Activated CD8-positive, alpha-beta T cell treated with anti-CD3 and anti-CD28 coated beads for 36 hours (primary cell): Measurements from ENCODE around the gene MBD3. TPM values are rescaled to one million over a fixed set of nuclear protein-coding genes. Genes with fewer than 3 reads are reported as not detected.

Experiments
- ATAC-seq: fragments of 200-7000 bp; cut with Tn5 transposase; one replicate; pipeline ENCODE4 v1.10.0; 2021; ENCODE audit warnings: mild to moderate bottlenecking, moderate library complexity
- CTCF ChIA-PET: fragments of 350-600 bp; sonication (Branson Sonifier 250); formaldehyde crosslinking; loops from one replicate; lab custom pipeline; 2021; ENCODE audit warnings: antibody characterized with exemption; lab: Charles Lee
- POLR2A ChIA-PET: fragments of 350-600 bp; sonication (Branson Sonifier 250); formaldehyde crosslinking; loops from one replicate; lab custom pipeline; 2021; ENCODE audit warnings: antibody characterized with exemption; lab: Charles Lee
- DNase-seq: peaks from one replicate; pipeline ENCODE4 v3.0.0-alpha.2; 2020
- H3K27ac Mint-ChIP-seq: one replicate; pipeline ENCODE4 v1.8.0; 2021; ENCODE audit warnings: mild to moderate bottlenecking, mixed read lengths
- H3K27me3 Mint-ChIP-seq: one replicate; pipeline ENCODE4 v1.8.0; 2021; ENCODE audit warnings: mixed read lengths
- H3K36me3 Mint-ChIP-seq: one replicate; pipeline ENCODE4 v1.8.0; 2021; ENCODE audit warnings: low read depth, mixed read lengths
- H3K4me1 Mint-ChIP-seq: one replicate; pipeline ENCODE4 v1.8.0; 2021; ENCODE audit warnings: low read depth, mixed read lengths
- H3K4me3 Mint-ChIP-seq: one replicate; pipeline ENCODE4 v1.8.0; 2021; ENCODE audit warnings: mild to moderate bottlenecking, moderate library complexity, mixed read lengths
- H3K9me3 Mint-ChIP-seq: one replicate; pipeline ENCODE4 v1.8.0; 2021; ENCODE audit warnings: mixed read lengths
- CTCF ChIP-seq: fragments of 200-600 bp; IDR thresholded peaks from one replicate; pipeline ENCODE4 v1.8.0; 2022; ENCODE audit warnings: antibody characterized with exemption, mild to moderate bottlenecking
- intact Hi-C: fragments of 100-400 bp; cut with micrococcal nuclease; formaldehyde crosslinking; loops from one replicate; pipeline ENCODE4 v1.10.0; 2022
- total RNA-seq, 2 experiments: library from RNA; stranded (reverse); gene quantifications; one replicate each; pipeline ENCODE4 v1.2.3, GENCODE V29; 2021

The MBD3 gene
- total RNA-seq, 2 experiments from 2014 or later: 87.8 to 92.5 TPM

GRCh38 chr19:1567116-1567847 is 25.4 kb downstream of the MBD3 start:
- Mint-ChIP-seq H3K36me3 (no peaks in the 10 kb centered on the region), H3K9me3 (no peaks in the 10 kb centered on the region), H3K4me1 (peaks cover 5% of the 10 kb centered on the region), H3K4me3 (peak overlapping the region; percentile 26), H3K27me3 (peaks cover 3% of the 10 kb centered on the region), H3K27ac (no peak overlapping the region)
- intact Hi-C loops: no loop called here
- TF ChIP-seq CTCF: no peak
- ATAC-seq (no peak), DNase-seq (no peak)
- POLR2A ChIA-PET: no interaction called here
- CTCF ChIA-PET: interaction anchor here (0.6 kb wide), 1 partner anchor 843 kb away, joined by 4 read pairs; no protein-coding TSS in a partner anchor

DNA sequence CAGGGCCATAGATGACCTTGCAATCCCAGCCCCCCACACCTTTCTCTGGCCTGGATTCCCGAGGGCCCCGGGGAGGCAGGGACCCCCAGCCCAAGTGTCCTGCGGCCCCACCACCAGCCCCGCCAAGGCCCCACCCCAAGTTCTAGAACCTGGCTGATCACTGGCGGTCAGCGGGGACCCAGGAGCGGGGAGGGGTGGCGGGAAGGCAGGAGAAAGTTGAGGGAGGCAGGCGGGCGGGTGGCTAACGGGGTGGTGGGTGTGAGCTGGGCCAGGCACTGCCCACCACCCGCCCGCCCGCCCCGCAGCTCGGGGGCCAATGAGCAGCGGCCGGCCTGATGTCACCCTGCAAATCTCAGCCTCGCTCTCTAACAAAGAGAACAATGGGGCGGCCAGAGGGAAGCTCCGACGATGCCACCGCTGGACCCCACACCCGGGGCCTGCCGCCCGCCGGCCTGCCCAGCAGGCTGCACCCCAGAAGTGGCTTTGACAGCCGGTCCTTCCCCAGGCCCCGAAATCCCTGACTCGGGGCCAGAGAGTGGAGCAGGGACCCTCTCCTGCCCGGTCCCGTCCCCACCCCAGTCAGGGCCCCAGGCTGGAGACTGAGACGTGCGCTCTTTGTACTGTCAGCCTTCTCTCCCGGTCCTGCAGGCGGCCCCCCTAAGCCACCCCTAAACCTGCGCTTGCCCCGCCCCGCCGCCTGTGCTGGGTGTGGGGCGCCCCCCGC is 26.1 kb downstream of the MBD3 start:
- Mint-ChIP-seq H3K36me3 (no peaks in the 10 kb centered on the region), H3K4me3 (no peak overlapping the region), H3K27me3 (peaks cover 3% of the 10 kb centered on the region), H3K27ac (no peak overlapping the region), H3K4me1 (peaks cover 5% of the 10 kb centered on the region), H3K9me3 (no peaks in the 10 kb centered on the region)
- ChIA-PET CTCF (no interaction called here), POLR2A (interaction anchor here (0.5 kb wide), 1 partner anchor 74 kb away, joined by 3 read pairs; no protein-coding TSS in a partner anchor)
- intact Hi-C loops: no loop called here
- no peak for ATAC-seq
- no peak for DNase-seq
- no peak for TF ChIP-seq CTCF

GRCh38 chr19:1563251-1563650 is 29.4 kb downstream of the MBD3 start:
- CTCF ChIA-PET: interaction anchor here (2.3 kb wide), 1 partner anchor 17 kb away, joined by 9 read pairs; no protein-coding TSS in a partner anchor
- H3K4me1 Mint-ChIP-seq: no peaks in the 10 kb centered on the region
- ATAC-seq (no peak), DNase-seq (no peak)
- H3K27me3 Mint-ChIP-seq: no peaks in the 10 kb centered on the region
- no peak for TF ChIP-seq CTCF
- intact Hi-C loops: no loop called here
- H3K27ac Mint-ChIP-seq: no peak overlapping the region
- H3K4me3 Mint-ChIP-seq: no peak overlapping the region
- no peaks in the 10 kb centered on the region for H3K36me3 Mint-ChIP-seq
- H3K9me3 Mint-ChIP-seq: no peaks in the 10 kb centered on the region
- POLR2A ChIA-PET: no interaction called here

GRCh38 chr19:1561236-1561842 is 31.3 kb downstream of the MBD3 start:
- Mint-ChIP-seq H3K36me3 (no peaks in the 10 kb centered on the region), H3K27ac (no peak overlapping the region), H3K9me3 (no peaks in the 10 kb centered on the region), H3K27me3 (no peaks in the 10 kb centered on the region), H3K4me3 (no peak overlapping the region), H3K4me1 (no peaks in the 10 kb centered on the region)
- intact Hi-C loops: no loop called here
- ChIA-PET CTCF (interaction anchor here (1.9 kb wide), 1 partner anchor 15 kb away, joined by 6 read pairs; no protein-coding TSS in a partner anchor), POLR2A (no interaction called here)
- no peak for DNase-seq
- TF ChIP-seq CTCF: no peak
- ATAC-seq: no peak
